Measurements from ENCODE around the gene VASP. TPM values are rescaled to one million over a fixed set of nuclear protein-coding genes. Genes with fewer than 3 reads are reported as not detected.

VASP gene
- total and polyA plus RNA-seq, 2 of the 13 experiments (the other 11 are each of a cell fraction or from before 2014, with no cell fraction given): 41.8 to 67.1 TPM

- CTCF ChIA-PET (ENCODE audit: low intra/inter-chr PET ratio, low total read pairs): no interaction called here
These were observed 47.2 kb downstream of the VASP start for GRCh38 chr19:45554481-45554880.

DNA sequence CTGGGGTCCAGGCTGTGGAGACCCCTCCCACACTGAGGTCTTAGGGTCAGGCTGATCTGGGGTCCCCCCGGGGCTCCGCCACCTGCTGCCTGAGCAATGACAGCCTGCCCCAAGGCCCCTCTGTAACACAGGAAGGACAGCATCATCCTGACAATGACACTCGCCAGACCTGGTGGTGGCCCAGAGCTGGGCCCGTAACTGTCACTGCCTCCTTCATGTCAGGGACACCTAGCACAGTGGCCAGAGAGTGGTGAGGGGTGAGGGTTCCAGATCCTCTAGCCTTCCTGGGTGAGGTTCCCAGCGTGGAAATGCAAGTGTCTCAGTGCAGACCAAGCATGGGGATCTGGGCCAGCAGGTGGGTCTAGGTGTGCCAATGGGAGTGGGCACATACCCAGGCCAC, 49.6 kb downstream of the VASP start:
- no peaks in the 10 kb centered on the region for H4K20me1 ChIP-seq (ENCODE audit: insufficient read depth, low read length)
- H3K9ac ChIP-seq (ENCODE audit: insufficient read depth, low read depth, low read length): no peak overlapping the region
- H3K79me2 ChIP-seq (ENCODE audit: insufficient read depth, low read length): no peaks in the 10 kb centered on the region
- H3K4me1 ChIP-seq (ENCODE audit: insufficient read depth, low read length): no peaks in the 10 kb centered on the region
- in situ Hi-C loops (cut with HindIII; ENCODE audit: extremely low pct_ligation_motif_present, low pct_unique_long_range_greater_than_20kb): loop anchor here (5.0 kb wide), 1 partner anchor 35 kb away; no protein-coding TSS in a partner anchor
- H2AFZ ChIP-seq (ENCODE audit: low read length): no peak overlapping the region
- no TSS peak for BruUV-seq (replicated peaks)
- 100% methylated on average over 2 of the region's 5 CpGs for WGBS (ENCODE audit: low lambda C conversion rate)
- H3K4me3 ChIP-seq (replicated peaks in 1 of 3; ENCODE audit: insufficient read depth in 1 of 3, low read depth in 2 of 3, low read length in 3 of 3): no peak overlapping the region
- ATAC-seq (no peak), FAIRE-seq (no peak), DNase-seq (ENCODE audit: low spot score) (no peak)
- H3K36me3 ChIP-seq (replicated peaks in 1 of 2; ENCODE audit: control insufficient read depth in 1 of 2, insufficient read depth in 2 of 2, low read length in 2 of 2): peaks cover 3 to 12% of the 10 kb centered on the region in 2 experiments; a peak in 3 of 5 replicates
- ChIA-PET CTCF (ENCODE audit: low intra/inter-chr PET ratio, low total read pairs) (no interaction called here), POLR2A (no interaction called here)
- H3K9me3 ChIP-seq (ENCODE audit: low read length): no peaks in the 10 kb centered on the region
- no peak overlapping the region for H3K27ac ChIP-seq (ENCODE audit: extremely low read length, insufficient read depth, low read length)
- no peak overlapping the region for H3K4me2 ChIP-seq (ENCODE audit: low read depth, low read length)
- intact Hi-C loops (cut with micrococcal nuclease; ENCODE audit: unreplicated experiment): loop anchor here (5.0 kb wide), 1 partner anchor 35 kb away; no protein-coding TSS in a partner anchor
- no peaks in the 10 kb centered on the region for H3K27me3 ChIP-seq (ENCODE audit: control insufficient read depth in 1 of 2, insufficient read depth in 2 of 2, low read length in 2 of 2)
- TF ChIP-seq ATF7-NPFF (CRISPR knock-in tag; IDR thresholded peaks at IDR 0.05; ENCODE audit: low read depth) (no peak), SKI (IDR thresholded peaks at IDR 0.05; ENCODE audit: partially characterized antibody) (no peak), RCOR2 (CRISPR knock-in tag; IDR thresholded peaks at IDR 0.05) (no peak), TOE1 (CRISPR knock-in tag; IDR thresholded peaks at IDR 0.05) (no peak), PTBP1 (IDR thresholded peaks at IDR 0.05; ENCODE audit: low read depth, low read length, poor library complexity, severe bottlenecking) (no peak), NFE2 (CRISPR knock-in tag; IDR thresholded peaks at IDR 0.05) (no peak), ZNF460 (CRISPR knock-in tag; IDR thresholded peaks at IDR 0.05; ENCODE audit: borderline replicate concordance) (no peak), SSRP1 (CRISPR knock-in tag; IDR thresholded peaks at IDR 0.05) (no peak), ZBTB25 (CRISPR knock-in tag; IDR thresholded peaks at IDR 0.05) (no peak), NR3C1 (CRISPR knock-in tag; IDR thresholded peaks at IDR 0.05) (no peak), RARA (CRISPR knock-in tag; IDR thresholded peaks at IDR 0.05) (no peak), HHEX (CRISPR knock-in tag; IDR thresholded peaks at IDR 0.05) (no peak), SMAD3 (CRISPR knock-in tag; IDR thresholded peaks at IDR 0.05) (no peak), CENPBD1 (CRISPR knock-in tag; IDR thresholded peaks at IDR 0.05; ENCODE audit: borderline replicate concordance, low read depth) (no peak)
- TF ChIP-seq, protein P1, sequence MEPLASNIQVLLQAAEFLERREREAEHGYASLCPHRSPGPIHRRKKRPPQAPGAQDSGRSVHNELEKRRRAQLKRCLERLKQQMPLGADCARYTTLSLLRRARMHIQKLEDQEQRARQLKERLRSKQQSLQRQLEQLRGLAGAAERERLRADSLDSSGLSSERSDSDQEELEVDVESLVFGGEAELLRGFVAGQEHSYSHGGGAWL (CRISPR knock-in tag; IDR thresholded peaks at IDR 0.05): no peak

More at GRCh38 chr19:45554481-45554880, 47.2 kb downstream of the VASP start:
- Histone ChIP-seq H3K9me3 (ENCODE audit: low read length) (no peaks in the 10 kb centered on the region), H3K36me3 (replicated peaks in 1 of 2; ENCODE audit: control insufficient read depth in 1 of 2, insufficient read depth in 2 of 2, low read length in 2 of 2) (peaks cover 3 to 12% of the 10 kb centered on the region in 2 experiments; a peak in 3 of 5 replicates), H3K4me2 (ENCODE audit: low read depth, low read length) (no peak overlapping the region), H3K27me3 (ENCODE audit: control insufficient read depth in 1 of 2, insufficient read depth in 2 of 2, low read length in 2 of 2) (no peaks in the 10 kb centered on the region), H3K9ac (ENCODE audit: insufficient read depth, low read depth, low read length) (no peak overlapping the region), H2AFZ (ENCODE audit: low read length) (no peak overlapping the region), H3K4me1 (ENCODE audit: insufficient read depth, low read length) (no peaks in the 10 kb centered on the region), H3K4me3 (replicated peaks in 1 of 3; ENCODE audit: insufficient read depth in 1 of 3, low read depth in 2 of 3, low read length in 3 of 3) (no peak overlapping the region), H4K20me1 (ENCODE audit: insufficient read depth, low read length) (no peaks in the 10 kb centered on the region), H3K79me2 (ENCODE audit: insufficient read depth, low read length) (no peaks in the 10 kb centered on the region), H3K27ac (ENCODE audit: extremely low read length, insufficient read depth, low read length) (no peak overlapping the region)
- ATAC-seq: no peak
- WGBS (ENCODE audit: low lambda C conversion rate): 100% methylated on average over 1 of the region's 1 CpG
- FAIRE-seq: no peak
- no TSS peak for BruUV-seq (replicated peaks)
- intact Hi-C loops (cut with micrococcal nuclease; ENCODE audit: unreplicated experiment): no loop called here
- TF ChIP-seq, protein P2, sequence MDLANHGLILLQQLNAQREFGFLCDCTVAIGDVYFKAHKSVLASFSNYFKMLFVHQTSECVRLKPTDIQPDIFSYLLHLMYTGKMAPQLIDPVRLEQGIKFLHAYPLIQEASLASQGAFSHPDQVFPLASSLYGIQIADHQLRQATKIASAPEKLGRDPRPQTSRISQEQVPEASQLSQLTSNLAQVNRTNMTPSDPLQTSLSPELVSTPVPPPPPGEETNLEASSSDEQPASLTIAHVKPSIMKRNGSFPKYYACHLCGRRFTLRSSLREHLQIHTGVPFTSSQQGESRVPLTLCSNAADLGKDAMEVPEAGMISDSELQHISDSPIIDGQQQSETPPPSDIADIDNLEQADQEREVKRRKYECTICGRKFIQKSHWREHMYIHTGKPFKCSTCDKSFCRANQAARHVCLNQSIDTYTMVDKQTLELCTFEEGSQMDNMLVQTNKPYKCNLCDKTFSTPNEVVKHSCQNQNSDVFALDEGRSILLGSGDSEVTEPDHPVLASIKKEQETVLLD (CRISPR knock-in tag; IDR thresholded peaks at IDR 0.05; ENCODE audit: low read depth): no peak
- no peak for TF ChIP-seq NKX3-1 (CRISPR knock-in tag; IDR thresholded peaks at IDR 0.05)
- in situ Hi-C loops (cut with HindIII; ENCODE audit: extremely low pct_ligation_motif_present, low pct_unique_long_range_greater_than_20kb): no loop called here
- no peak for DNase-seq (ENCODE audit: low spot score)
- POLR2A ChIA-PET: no interaction called here
